Skeletal muscle tissue (tissue), 4 donors: ENCODE results near the gene KCNIP2. TPM values are rescaled to one million over a fixed set of nuclear protein-coding genes. Genes with fewer than 3 reads are reported as not detected.

Experiments
- H3K27ac ChIP-seq: one replicate; pipeline ENCODE4 v1.7.0; 2013; ENCODE audit warnings: mild to moderate bottlenecking, low read depth, low read length, inconsistent platforms
- H3K27me3 ChIP-seq, 3 donors: one replicate each; pipeline ENCODE4 v1.7.0; 2013; ENCODE audit warnings: low read length in 3 of 3; ENCODE audit not compliant: control insufficient read depth in 3 of 3, insufficient read depth in 3 of 3
- H3K36me3 ChIP-seq, 3 donors: one replicate each; pipeline ENCODE4 v1.7.0; 2013; ENCODE audit warnings: low read length in 3 of 3; ENCODE audit not compliant: control insufficient read depth in 3 of 3, insufficient read depth in 3 of 3
- H3K4me1 ChIP-seq, 3 donors: one replicate each; pipeline ENCODE4 v1.7.0; 2013; ENCODE audit warnings: low read length in 3 of 3, mild to moderate bottlenecking in 3 of 3; ENCODE audit not compliant: control insufficient read depth in 3 of 3, insufficient read depth in 3 of 3
- H3K4me3 ChIP-seq, 3 donors: one replicate each; pipeline ENCODE4 v1.7.0; 2013; ENCODE audit warnings: low read length in 3 of 3
- H3K9ac ChIP-seq, 3 donors: one replicate each; pipeline ENCODE4 v1.7.0; 2013; ENCODE audit warnings: low read length in 3 of 3, mild to moderate bottlenecking in 3 of 3, moderate library complexity in 2 of 3, low read depth in 1 of 3
- H3K9me3 ChIP-seq, 3 donors: one replicate each; pipeline ENCODE4 v1.7.0; 2013; ENCODE audit warnings: low read length in 3 of 3; ENCODE audit not compliant: control insufficient read depth in 3 of 3
- total RNA-seq: library from RNA; depleted of rRNA; stranded (reverse); fragments of >200 nt; gene quantifications from one replicate; pipeline ENCODE4 v1.2.3, GENCODE V29; 2014
- donor health status: Osteomylitis.

Gene KCNIP2
- total RNA-seq, 1 donor from 2014 or later = 2.1 TPM

DNA sequence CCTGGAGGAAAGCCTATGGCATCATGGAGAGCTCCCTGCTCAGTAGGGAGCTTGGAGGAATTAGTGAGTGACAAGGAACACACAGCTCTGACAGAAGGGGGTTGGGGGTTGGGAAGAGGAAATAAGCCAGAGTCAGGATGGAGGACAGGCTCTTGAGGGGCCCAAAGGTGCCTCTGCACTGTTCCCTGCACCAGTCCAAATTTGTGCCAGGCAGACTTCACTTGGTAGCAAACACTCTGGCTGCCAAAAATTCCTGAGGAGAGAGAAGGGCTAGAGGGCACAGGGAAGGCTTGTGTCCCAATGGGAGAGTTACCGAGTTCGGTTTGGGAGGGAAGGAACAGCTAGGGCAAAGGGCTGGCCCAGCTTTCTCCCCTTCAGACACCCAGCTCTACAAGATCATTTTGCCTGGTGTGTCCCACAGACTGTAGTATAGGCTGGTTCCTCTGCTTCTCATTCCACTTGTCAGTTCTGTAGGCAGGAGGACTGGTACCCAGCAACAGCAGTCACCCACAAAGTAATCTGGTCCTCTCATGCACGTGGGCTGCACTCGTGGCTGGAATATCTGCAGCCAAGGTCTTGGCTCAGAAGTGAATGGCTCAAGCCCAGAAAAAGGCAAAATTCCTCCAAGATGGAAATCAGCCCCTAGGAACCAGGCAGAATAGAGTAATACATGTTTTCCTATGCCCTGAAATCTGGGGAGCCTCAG lies 8.0 kb upstream of the KCNIP2 start:
- H3K9ac ChIP-seq = no peak overlapping the region
- no peak overlapping the region for H3K27ac ChIP-seq
- peaks cover 16 to 25% (median 16%) of the 10 kb centered on the region in 3 donors for H3K36me3 ChIP-seq
- H3K27me3 ChIP-seq = peaks cover 0 to 3% (median 0%) of the 10 kb centered on the region in 3 donors
- H3K4me1 ChIP-seq = peaks cover 0 to 11% (median 0%) of the 10 kb centered on the region in 3 donors
- H3K4me3 ChIP-seq = no peak overlapping the region
- no peaks in the 10 kb centered on the region for H3K9me3 ChIP-seq

DNA sequence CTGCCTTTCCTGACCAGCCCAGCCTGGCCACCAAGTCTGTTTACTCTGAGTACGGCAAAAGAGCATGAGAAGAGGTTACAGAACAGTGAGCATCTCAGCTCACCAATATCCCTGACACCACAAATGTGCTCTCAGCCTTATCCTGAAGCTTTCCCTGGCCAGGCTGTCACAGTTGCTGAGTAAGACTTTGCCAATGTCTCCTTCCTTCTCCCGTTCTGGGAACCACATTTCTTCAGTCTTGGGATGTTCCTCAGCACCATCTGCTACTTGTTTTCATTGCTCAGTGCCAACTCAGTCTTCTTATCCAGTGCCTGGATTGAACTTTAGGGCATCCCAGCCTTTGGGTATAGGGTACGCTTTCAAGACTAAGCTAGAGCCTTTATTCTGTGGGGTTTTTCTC lies 7.1 kb upstream of the KCNIP2 start:
- peaks cover 0 to 3% (median 0%) of the 10 kb centered on the region in 3 donors for H3K27me3 ChIP-seq
- H3K27ac ChIP-seq = no peak overlapping the region
- H3K36me3 ChIP-seq = peaks cover 16 to 32% (median 18%) of the 10 kb centered on the region in 3 donors
- peaks cover 0 to 11% (median 0%) of the 10 kb centered on the region in 3 donors for H3K4me1 ChIP-seq
- H3K9ac ChIP-seq = no peak overlapping the region
- H3K4me3 ChIP-seq = no peak overlapping the region
- no peaks in the 10 kb centered on the region for H3K9me3 ChIP-seq

- Histone ChIP-seq H3K9me3 (no peaks in the 10 kb centered on the region), H3K9ac (no peak overlapping the region), H3K36me3 (peaks cover 16 to 38% (median 18%) of the 10 kb centered on the region in 3 donors), H3K27me3 (peaks cover 0 to 3% (median 0%) of the 10 kb centered on the region in 3 donors), H3K4me1 (peaks cover 0 to 11% (median 0%) of the 10 kb centered on the region in 3 donors), H3K27ac (no peak overlapping the region), H3K4me3 (no peak overlapping the region)
Observed at GRCh38 chr10:101848894-101849351, 5.3 kb upstream of the KCNIP2 start.

GRCh38 chr10:101848408-101848807 lies 4.8 kb upstream of the KCNIP2 start:
- no peak overlapping the region for H3K4me3 ChIP-seq
- no peaks in the 10 kb centered on the region for H3K9me3 ChIP-seq
- no peak overlapping the region for H3K27ac ChIP-seq
- peaks cover 0 to 11% (median 0%) of the 10 kb centered on the region in 3 donors for H3K4me1 ChIP-seq
- H3K36me3 ChIP-seq = peaks cover 16 to 38% (median 18%) of the 10 kb centered on the region in 3 donors
- no peak overlapping the region for H3K9ac ChIP-seq
- peaks cover 0 to 3% (median 0%) of the 10 kb centered on the region in 3 donors for H3K27me3 ChIP-seq

- Histone ChIP-seq H3K27ac (no peak overlapping the region), H3K4me1 (peaks cover 5 to 24% (median 9%) of the 10 kb centered on the region in 3 donors), H3K9ac (no peak overlapping the region), H3K9me3 (no peaks in the 10 kb centered on the region), H3K27me3 (peaks cover 0 to 3% (median 0%) of the 10 kb centered on the region in 3 donors), H3K36me3 (peaks cover 16 to 38% (median 18%) of the 10 kb centered on the region in 3 donors), H3K4me3 (no peak overlapping the region)
Observed at GRCh38 chr10:101845893-101846292, 2.3 kb upstream of the KCNIP2 start.

GRCh38 chr10:101841826-101842225 lies 1.8 kb downstream of the KCNIP2 start:
- Histone ChIP-seq H3K9ac (no peak overlapping the region), H3K9me3 (no peaks in the 10 kb centered on the region), H3K27me3 (no peaks in the 10 kb centered on the region), H3K27ac (no peak overlapping the region), H3K4me1 (peaks cover 13 to 37% (median 25%) of the 10 kb centered on the region in 3 donors), H3K4me3 (no peak overlapping the region), H3K36me3 (peaks cover 0 to 13% (median 3%) of the 10 kb centered on the region in 3 donors)

DNA sequence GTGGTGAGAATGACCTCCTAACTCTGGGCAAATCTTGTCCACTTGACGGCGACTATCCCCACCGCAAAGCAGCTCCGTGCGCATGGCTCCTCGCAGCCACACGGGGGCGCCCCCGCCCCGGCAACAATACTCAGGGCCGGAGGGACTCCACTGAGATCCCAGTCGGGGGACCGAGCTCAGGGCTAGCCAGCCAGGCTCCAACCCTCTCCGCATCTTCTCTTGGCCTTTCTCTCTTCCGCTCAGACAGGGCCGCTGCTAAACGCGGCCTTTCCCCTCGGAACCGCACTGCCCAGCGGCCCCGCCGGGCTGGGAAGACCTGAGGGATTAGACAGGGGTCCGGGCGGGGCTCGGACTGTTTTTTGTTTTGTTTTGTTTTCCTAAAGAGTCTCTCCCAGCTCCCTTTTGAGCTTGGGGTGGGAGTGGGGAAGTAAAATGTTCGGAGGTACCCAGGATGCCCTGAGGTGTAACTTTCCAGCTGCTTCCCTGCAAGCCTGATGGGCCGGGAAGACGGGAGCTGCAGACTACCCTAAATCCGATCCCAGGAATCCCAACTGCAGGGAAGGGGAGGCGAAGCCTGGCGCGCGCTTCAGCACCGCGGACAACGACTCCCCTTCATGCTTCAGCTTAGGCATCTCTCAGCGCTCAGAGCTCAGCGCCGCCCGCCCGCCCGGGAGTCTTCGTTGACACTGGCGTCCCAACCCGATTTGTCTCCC lies 2.7 kb downstream of the KCNIP2 start:
- Histone ChIP-seq H3K4me1 (peaks cover 13 to 37% (median 25%) of the 10 kb centered on the region in 3 donors), H3K9me3 (no peaks in the 10 kb centered on the region)

GRCh38 chr10:101840102-101840684 lies 3.4 kb downstream of the KCNIP2 start:
- Histone ChIP-seq H3K4me1 (peaks cover 13 to 37% (median 25%) of the 10 kb centered on the region in 3 donors), H3K36me3 (peaks cover 0 to 1% (median 0%) of the 10 kb centered on the region in 3 donors), H3K27me3 (no peaks in the 10 kb centered on the region), H3K9me3 (no peaks in the 10 kb centered on the region), H3K4me3 (peak overlapping the region in 1 of 3 donors; percentile 38), H3K9ac (no peak overlapping the region), H3K27ac (no peak overlapping the region)

More for the DNA sequence above, 2.7 kb downstream of the KCNIP2 start:
- peak overlapping the region in 1 of 3 donors; percentile 8 for H3K9ac ChIP-seq
- H3K27me3 ChIP-seq = no peaks in the 10 kb centered on the region
- no peak overlapping the region for H3K27ac ChIP-seq
- H3K36me3 ChIP-seq = peaks cover 0 to 7% (median 0%) of the 10 kb centered on the region in 3 donors
- peak overlapping the region; percentile 25 to 60 (median 38) for H3K4me3 ChIP-seq

GRCh38 chr10:101839416-101840063 lies 4.1 kb downstream of the KCNIP2 start:
- H3K9me3 ChIP-seq = no peaks in the 10 kb centered on the region
- no peaks in the 10 kb centered on the region for H3K27me3 ChIP-seq
- H3K27ac ChIP-seq = no peak overlapping the region
- no peak overlapping the region for H3K4me3 ChIP-seq
- peaks cover 13 to 37% (median 25%) of the 10 kb centered on the region in 3 donors for H3K4me1 ChIP-seq
- no peak overlapping the region for H3K9ac ChIP-seq
- H3K36me3 ChIP-seq = no peaks in the 10 kb centered on the region
